ENCODE measurements around the gene CDH13.

GRCh38 chr16:82824408-82824807 is 197.6 kb downstream of the CDH13 start:
- TF ChIP-seq, protein P1, sequence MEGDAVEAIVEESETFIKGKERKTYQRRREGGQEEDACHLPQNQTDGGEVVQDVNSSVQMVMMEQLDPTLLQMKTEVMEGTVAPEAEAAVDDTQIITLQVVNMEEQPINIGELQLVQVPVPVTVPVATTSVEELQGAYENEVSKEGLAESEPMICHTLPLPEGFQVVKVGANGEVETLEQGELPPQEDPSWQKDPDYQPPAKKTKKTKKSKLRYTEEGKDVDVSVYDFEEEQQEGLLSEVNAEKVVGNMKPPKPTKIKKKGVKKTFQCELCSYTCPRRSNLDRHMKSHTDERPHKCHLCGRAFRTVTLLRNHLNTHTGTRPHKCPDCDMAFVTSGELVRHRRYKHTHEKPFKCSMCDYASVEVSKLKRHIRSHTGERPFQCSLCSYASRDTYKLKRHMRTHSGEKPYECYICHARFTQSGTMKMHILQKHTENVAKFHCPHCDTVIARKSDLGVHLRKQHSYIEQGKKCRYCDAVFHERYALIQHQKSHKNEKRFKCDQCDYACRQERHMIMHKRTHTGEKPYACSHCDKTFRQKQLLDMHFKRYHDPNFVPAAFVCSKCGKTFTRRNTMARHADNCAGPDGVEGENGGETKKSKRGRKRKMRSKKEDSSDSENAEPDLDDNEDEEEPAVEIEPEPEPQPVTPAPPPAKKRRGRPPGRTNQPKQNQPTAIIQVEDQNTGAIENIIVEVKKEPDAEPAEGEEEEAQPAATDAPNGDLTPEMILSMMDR (IDR thresholded peaks at IDR 0.05; ENCODE audit: poor library complexity, severe bottlenecking): no peak
- TF ChIP-seq TAF1 (IDR thresholded peaks at IDR 0.05; ENCODE audit: low read depth): no peak
- no peak for TF ChIP-seq MXI1 (conservative IDR thresholded peaks at IDR 0.05; ENCODE audit: poor library complexity, severe bottlenecking)
- no peak for TF ChIP-seq POLR2AphosphoS5 (IDR thresholded peaks at IDR 0.05)
- no peak for TF ChIP-seq EZH2 (IDR thresholded peaks at IDR 0.05; ENCODE audit: borderline replicate concordance, insufficient read depth, low read length, poor library complexity, severe bottlenecking)
- TF ChIP-seq EP300 (conservative IDR thresholded peaks at IDR 0.05; ENCODE audit: poor library complexity, severe bottlenecking): no peak

Data from neural cell (in vitro differentiated cells).